WTC11 (cell line): ENCODE measurements around the gene ZNF787. TPM values are rescaled to one million over a fixed set of nuclear protein-coding genes. Genes with fewer than 3 reads are reported as not detected.

Experiments used
- ATAC-seq: fragments of 200-7000 bp; cut with Tn5 transposase; 2 replicates; pipeline ENCODE4 v1.10.0; 2021; ENCODE audit warnings: mild to moderate bottlenecking, moderate library complexity
- CTCF ChIA-PET: fragments of 300-600 bp; sonication (Branson Sonifier 250); formaldehyde crosslinking; loops from one replicate; lab custom pipeline; 2021; ENCODE audit warnings: antibody characterized with exemption; lab: Charles Lee
- POLR2A ChIA-PET: fragments of 350-600 bp; sonication (Branson Sonifier 250); formaldehyde crosslinking; loops from one replicate; lab custom pipeline; 2021; ENCODE audit warnings: antibody characterized with exemption; lab: Charles Lee
- DNase-seq: peaks from one replicate; pipeline ENCODE4 v3.0.0; 2021; ENCODE audit warnings: low spot score
- H3K27ac Mint-ChIP-seq: 2 replicates; pipeline ENCODE4 v1.8.0; 2021; ENCODE audit warnings: mixed read lengths
- H3K27me3 Mint-ChIP-seq: 2 replicates; pipeline ENCODE4 v1.8.0; 2021; ENCODE audit warnings: low read depth, mild to moderate bottlenecking, moderate library complexity, mixed read lengths
- H3K36me3 Mint-ChIP-seq: 2 replicates; pipeline ENCODE4 v1.8.0; 2021; ENCODE audit warnings: mixed read lengths
- H3K4me1 Mint-ChIP-seq: 2 replicates; pipeline ENCODE4 v1.8.0; 2022; ENCODE audit warnings: mixed read lengths
- H3K4me3 Mint-ChIP-seq: 2 replicates; pipeline ENCODE4 v1.8.0; 2021; ENCODE audit warnings: mild to moderate bottlenecking, moderate library complexity, mixed read lengths
- H3K9me3 Mint-ChIP-seq: 2 replicates; pipeline ENCODE4 v1.8.0; 2021; ENCODE audit warnings: mixed read lengths
- AFF4 ChIP-seq: sonication (generic); formaldehyde crosslinking; IDR thresholded peaks from 2 replicates; pipeline ENCODE4 v1.8.1; 2023; ENCODE audit warnings: mild to moderate bottlenecking, missing genetic modification reagents, borderline replicate concordance
- CBFB ChIP-seq: sonication (generic); formaldehyde crosslinking; IDR thresholded peaks from 2 replicates; pipeline ENCODE4 v1.8.1; 2022; ENCODE audit warnings: mild to moderate bottlenecking, low read depth, missing genetic modification reagents
- FOXJ3 ChIP-seq: sonication (generic); formaldehyde crosslinking; IDR thresholded peaks from 2 replicates; pipeline ENCODE4 v1.9.0; 2021; ENCODE audit warnings: missing genetic modification reagents, mild to moderate bottlenecking, borderline replicate concordance
- GABPB1 ChIP-seq: sonication (generic); formaldehyde crosslinking; IDR thresholded peaks from 2 replicates; pipeline ENCODE4 v1.8.1; 2023; ENCODE audit warnings: mild to moderate bottlenecking, missing genetic modification reagents
- HMGA2 ChIP-seq: fragments of 250-450 bp; sonication (Bioruptor Pico); IDR thresholded peaks from 2 replicates; pipeline ENCODE4 v1.4.0; 2021; ENCODE audit warnings: mild to moderate bottlenecking, moderate library complexity
- IRF2 ChIP-seq: sonication (generic); formaldehyde crosslinking; IDR thresholded peaks from 2 replicates; pipeline ENCODE4 v1.8.0; 2022; ENCODE audit warnings: low read depth, missing genetic modification reagents, borderline replicate concordance
- JAZF1 ChIP-seq: fragments of 250-450 bp; sonication (Bioruptor Pico); IDR thresholded peaks from 2 replicates; pipeline ENCODE4 v1.9.0; 2021; ENCODE audit warnings: moderate library complexity, mild to moderate bottlenecking, inconsistent platforms
- JUN ChIP-seq: sonication (generic); formaldehyde crosslinking; IDR thresholded peaks from 2 replicates; pipeline ENCODE4 v1.8.0; 2023; ENCODE audit warnings: mild to moderate bottlenecking, missing genetic modification reagents
- RORB ChIP-seq: fragments of 250-450 bp; sonication (Bioruptor Pico); IDR thresholded peaks from 2 replicates; pipeline ENCODE4 v1.9.0; 2021; ENCODE audit warnings: mild to moderate bottlenecking
- TEAD4 ChIP-seq: sonication (generic); formaldehyde crosslinking; IDR thresholded peaks from 2 replicates; pipeline ENCODE4 v1.8.0; 2022; ENCODE audit warnings: mild to moderate bottlenecking, missing genetic modification reagents
- USF2 ChIP-seq: sonication (generic); formaldehyde crosslinking; IDR thresholded peaks from 2 replicates; pipeline ENCODE4 v1.8.1; 2023; ENCODE audit warnings: mild to moderate bottlenecking, missing genetic modification reagents, moderate library complexity
- ZNF138 ChIP-seq: sonication (generic); formaldehyde crosslinking; conservative IDR thresholded peaks from 2 replicates; pipeline ENCODE4 v1.8.1; 2022; ENCODE audit warnings: mild to moderate bottlenecking, moderate library complexity, missing genetic modification reagents
- ZNF263 ChIP-seq: sonication (generic); formaldehyde crosslinking; IDR thresholded peaks from 2 replicates; pipeline ENCODE4 v1.8.1; 2022; ENCODE audit warnings: low read depth, mild to moderate bottlenecking, moderate library complexity, missing genetic modification reagents
- ZNF317 ChIP-seq: sonication (generic); formaldehyde crosslinking; IDR thresholded peaks from 2 replicates; pipeline ENCODE4 v1.8.1; 2023; ENCODE audit warnings: low read depth, mild to moderate bottlenecking, moderate library complexity, missing genetic modification reagents, borderline replicate concordance
- ZNF671 ChIP-seq: fragments of 250-450 bp; sonication (Bioruptor Pico); IDR thresholded peaks from 2 replicates; pipeline ENCODE4 v1.8.0; 2021; ENCODE audit warnings: mild to moderate bottlenecking
- total RNA-seq: library from RNA; stranded (reverse); gene quantifications from 3 replicates; pipeline ENCODE4 v1.2.3, GENCODE V29; 2021
- TF ChIP-seq, protein P1 (sequence below): fragments of 250-450 bp; sonication (Bioruptor Pico); IDR thresholded peaks from 2 replicates; pipeline ENCODE4 v1.8.0; 2021; ENCODE audit warnings: mild to moderate bottlenecking
- TF ChIP-seq, protein P2 (sequence below): sonication (generic); formaldehyde crosslinking; IDR thresholded peaks from 2 replicates; pipeline ENCODE4 v1.8.0; 2022; ENCODE audit warnings: mild to moderate bottlenecking, missing genetic modification reagents

The ZNF787 gene
- total RNA-seq, 1 experiment from 2014 or later: 62.9 TPM

DNA sequence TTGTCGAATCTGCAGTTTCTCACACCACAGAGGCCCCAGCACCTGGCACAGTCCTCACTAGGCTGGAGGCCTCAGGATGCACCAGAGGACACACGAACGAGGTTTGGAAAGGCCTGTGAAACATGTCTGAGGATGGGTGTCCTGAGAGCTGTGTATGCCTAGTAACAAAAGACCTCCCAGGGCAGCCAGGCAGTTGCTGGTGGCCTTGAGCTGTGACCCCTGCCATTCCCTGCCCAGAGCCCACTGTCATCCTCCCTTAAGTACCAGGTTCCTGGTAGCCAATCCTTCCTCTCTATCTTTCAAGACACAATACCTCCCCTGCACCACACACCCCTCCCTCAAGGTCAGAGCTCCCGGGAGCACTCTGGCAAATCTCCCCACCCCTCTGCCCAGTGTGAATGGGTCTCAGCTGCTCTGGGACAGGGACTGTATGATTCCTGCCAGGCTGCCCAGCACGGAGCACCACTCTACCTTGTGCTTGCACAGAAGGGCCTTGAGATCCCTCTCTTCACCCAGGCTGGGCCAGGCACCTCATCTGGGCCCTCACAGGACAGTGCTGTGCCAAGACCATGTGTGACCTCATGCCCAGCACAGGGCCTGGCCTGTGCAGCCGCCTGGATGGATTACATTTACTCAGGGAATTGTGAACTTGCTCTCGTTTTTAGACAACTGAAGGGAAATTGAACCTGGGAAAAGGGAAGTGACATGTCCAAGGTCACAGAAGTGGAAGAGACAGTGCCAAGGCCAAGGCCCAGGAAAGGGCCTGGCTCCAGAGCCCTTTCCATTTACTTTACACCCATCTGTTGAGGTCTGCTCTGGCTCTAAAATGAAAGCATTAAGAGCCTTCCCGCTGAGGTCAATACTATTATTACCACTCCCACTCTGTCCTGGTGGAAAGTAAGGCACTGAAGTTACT lies 2.2 kb downstream of the ZNF787 start:
- Mint-ChIP-seq H3K9me3 (no peaks in the 10 kb centered on the region), H3K36me3 (no peaks in the 10 kb centered on the region), H3K27me3 (no peaks in the 10 kb centered on the region), H3K4me3 (peak overlapping the region; percentile 77), H3K4me1 (peaks cover 43% of the 10 kb centered on the region)
- DNase-seq: no peak
- POLR2A ChIA-PET: no interaction called here
- CTCF ChIA-PET: no interaction called here
- ATAC-seq: no peak
- TF ChIP-seq, protein P1, sequence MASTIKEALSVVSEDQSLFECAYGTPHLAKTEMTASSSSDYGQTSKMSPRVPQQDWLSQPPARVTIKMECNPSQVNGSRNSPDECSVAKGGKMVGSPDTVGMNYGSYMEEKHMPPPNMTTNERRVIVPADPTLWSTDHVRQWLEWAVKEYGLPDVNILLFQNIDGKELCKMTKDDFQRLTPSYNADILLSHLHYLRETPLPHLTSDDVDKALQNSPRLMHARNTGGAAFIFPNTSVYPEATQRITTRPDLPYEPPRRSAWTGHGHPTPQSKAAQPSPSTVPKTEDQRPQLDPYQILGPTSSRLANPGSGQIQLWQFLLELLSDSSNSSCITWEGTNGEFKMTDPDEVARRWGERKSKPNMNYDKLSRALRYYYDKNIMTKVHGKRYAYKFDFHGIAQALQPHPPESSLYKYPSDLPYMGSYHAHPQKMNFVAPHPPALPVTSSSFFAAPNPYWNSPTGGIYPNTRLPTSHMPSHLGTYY (CRISPR knock-in tag): no peak
- TF ChIP-seq IRF2 (CRISPR knock-in tag) (no peak), USF2 (CRISPR knock-in tag) (no peak), ZNF263 (CRISPR knock-in tag) (no peak), RORB (no peak), HMGA2 (CRISPR knock-in tag) (no peak), CBFB (CRISPR knock-in tag) (no peak), JUN (CRISPR knock-in tag) (no peak), GABPB1 (CRISPR knock-in tag) (no peak)
- TF ChIP-seq, all 79 proteins: peak for 0
- peak overlapping the region; percentile 91 for H3K27ac Mint-ChIP-seq

DNA sequence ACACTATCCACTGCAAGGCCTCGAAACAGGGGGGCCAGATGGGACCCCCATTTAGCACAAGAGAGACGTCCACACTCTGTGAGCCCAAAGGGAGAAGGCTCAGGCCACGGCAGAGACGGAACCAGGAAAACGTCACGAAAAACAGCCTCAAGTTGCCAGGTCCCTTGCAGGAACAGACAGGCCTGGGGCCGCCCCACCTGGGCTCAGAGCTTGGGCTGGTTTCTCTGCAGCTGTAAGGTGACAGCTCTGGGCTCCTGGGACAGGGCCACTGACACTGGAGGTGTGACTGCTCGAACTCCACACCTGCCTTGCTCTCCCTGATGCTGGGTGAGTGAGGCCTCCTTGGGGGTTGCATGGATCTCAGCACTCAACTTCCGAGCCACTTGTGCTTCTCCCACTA lies 3.2 kb downstream of the ZNF787 start:
- ATAC-seq (no peak), DNase-seq (no peak)
- TF ChIP-seq ZNF138 (CRISPR knock-in tag): no peak
- TF ChIP-seq ZNF317 (CRISPR knock-in tag): no peak
- no peak for TF ChIP-seq TEAD4 (CRISPR knock-in tag)
- no peak for TF ChIP-seq JAZF1 (CRISPR knock-in tag)
- no peak for TF ChIP-seq ZNF671 (CRISPR knock-in tag)
- TF ChIP-seq FOXJ3 (CRISPR knock-in tag): no peak
- TF ChIP-seq, protein P2, sequence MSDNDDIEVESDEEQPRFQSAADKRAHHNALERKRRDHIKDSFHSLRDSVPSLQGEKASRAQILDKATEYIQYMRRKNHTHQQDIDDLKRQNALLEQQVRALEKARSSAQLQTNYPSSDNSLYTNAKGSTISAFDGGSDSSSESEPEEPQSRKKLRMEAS (CRISPR knock-in tag): no peak
- no peak for TF ChIP-seq AFF4 (CRISPR knock-in tag)
- H3K4me1 Mint-ChIP-seq: peaks cover 52% of the 10 kb centered on the region
- H3K4me3 Mint-ChIP-seq: no peak overlapping the region
- CTCF ChIA-PET: no interaction called here
- H3K36me3 Mint-ChIP-seq: no peaks in the 10 kb centered on the region
- no peaks in the 10 kb centered on the region for H3K27me3 Mint-ChIP-seq
- no peaks in the 10 kb centered on the region for H3K9me3 Mint-ChIP-seq
- peak overlapping the region; percentile 72 for H3K27ac Mint-ChIP-seq
- POLR2A ChIA-PET: no interaction called here
